ENCODE data around the gene TRMO.

TRMO gene

DNA sequence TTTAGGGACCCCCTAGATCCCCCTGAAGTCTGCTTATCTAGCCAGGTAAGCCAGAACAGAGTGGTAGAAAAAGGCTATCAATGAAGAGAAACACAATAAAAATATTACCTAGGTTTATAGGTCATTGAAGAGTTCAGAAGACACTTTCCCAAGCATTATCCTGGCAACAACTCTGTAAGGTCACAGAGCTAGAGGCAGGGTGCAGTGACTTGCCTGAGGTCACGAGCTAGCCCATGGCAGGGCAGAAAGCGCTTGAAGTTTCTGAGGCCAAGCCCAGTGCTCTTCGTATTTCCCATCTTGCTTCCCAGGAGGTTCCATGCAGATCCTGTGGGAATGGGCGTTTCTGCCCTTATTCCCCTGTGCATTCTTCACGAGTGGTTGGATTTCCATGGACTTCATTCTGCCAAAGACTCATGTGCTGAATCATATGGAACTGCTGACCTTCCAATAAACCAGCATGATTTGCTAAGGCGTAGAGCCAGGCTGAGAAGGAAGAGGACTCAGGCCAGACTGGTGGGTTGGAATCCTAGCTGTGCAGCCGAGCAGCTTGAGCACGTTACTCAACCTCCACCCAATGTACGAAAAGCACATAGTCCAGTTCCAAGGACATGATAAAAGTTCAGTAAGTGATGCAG is 22.1 kb downstream of the TRMO start:
- no peak overlapping the region for H3K27ac ChIP-seq
- no peak overlapping the region for H3K9ac ChIP-seq
- no peak overlapping the region for H3K4me2 ChIP-seq
- TF ChIP-seq Cebpa-rat (IDR thresholded peaks at IDR 0.05) = no peak
- H3K9me3 ChIP-seq (replicated peaks in 1 of 11) = no peaks in the 10 kb centered on the region
- H4K20me1 ChIP-seq = peaks cover 0 to 14% (median 6%) of the 10 kb centered on the region in 11 experiments; a peak in 8 of 22 replicates
- H3K27me3 ChIP-seq = no peaks in the 10 kb centered on the region
- peaks cover 7 to 15% (median 10%) of the 10 kb centered on the region in 10 experiments for H3K4me1 ChIP-seq
- peaks cover 4 to 39% (median 30%) of the 10 kb centered on the region in 11 experiments; a peak in 19 of 22 replicates for H3K36me3 ChIP-seq
- H3K4me3 ChIP-seq = no peak overlapping the region

DNA sequence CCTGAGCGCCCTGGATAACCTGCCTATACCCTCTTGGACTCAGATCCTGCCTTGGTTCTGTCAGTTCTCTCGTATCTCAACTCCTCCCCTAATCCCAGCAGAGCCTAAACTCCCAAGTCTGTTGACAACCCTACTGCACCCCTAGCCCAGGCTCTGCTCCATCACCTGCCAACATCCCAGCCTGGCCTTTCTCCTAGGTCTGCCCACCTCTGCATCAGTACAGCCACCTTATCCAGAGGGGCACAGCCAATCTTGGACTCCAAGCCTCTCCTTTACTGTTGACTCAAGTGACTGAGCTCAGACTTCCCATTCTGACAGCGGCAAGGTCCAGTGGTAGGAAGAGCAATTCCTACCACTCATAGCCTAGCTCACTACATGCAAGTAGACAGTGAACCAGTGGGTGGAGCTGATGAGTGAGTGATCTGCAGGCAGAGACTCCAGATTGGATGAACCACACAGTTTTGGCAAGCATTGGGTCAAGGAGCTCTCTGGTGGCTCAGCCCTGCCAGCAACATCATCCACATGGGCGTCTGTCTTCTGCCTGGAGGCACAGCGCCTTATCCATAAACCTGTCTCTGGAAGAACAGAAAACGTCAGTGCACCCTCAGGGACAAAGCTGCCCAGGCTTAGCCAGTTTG is 26.5 kb downstream of the TRMO start:
- H3K9ac ChIP-seq = no peak overlapping the region
- no peak overlapping the region for H3K4me3 ChIP-seq
- H3K4me1 ChIP-seq = peaks cover 0 to 5% (median 4%) of the 10 kb centered on the region in 10 experiments; a peak in 5 of 20 replicates
- H3K4me2 ChIP-seq = no peak overlapping the region
- peaks cover 0 to 14% (median 9%) of the 10 kb centered on the region in 11 experiments; a peak in 10 of 22 replicates for H3K36me3 ChIP-seq
- H4K20me1 ChIP-seq = peaks cover 0 to 4% (median 0%) of the 10 kb centered on the region in 11 experiments; a peak in 1 of 22 replicates
- H3K9me3 ChIP-seq (replicated peaks in 1 of 11) = peaks cover 7 to 21% (median 14%) of the 10 kb centered on the region in 11 experiments; a peak in 17 of 22 replicates
- no peak for TF ChIP-seq Cebpa-rat (IDR thresholded peaks at IDR 0.05)
- H3K27ac ChIP-seq = no peak overlapping the region
- no peaks in the 10 kb centered on the region for H3K27me3 ChIP-seq

- no peak overlapping the region for H3K9ac ChIP-seq
- H3K4me1 ChIP-seq = peaks cover 0 to 7% (median 5%) of the 10 kb centered on the region in 10 experiments; a peak in 5 of 20 replicates
- peaks cover 0 to 10% (median 6%) of the 10 kb centered on the region in 11 experiments; a peak in 9 of 22 replicates for H3K36me3 ChIP-seq
- H3K9me3 ChIP-seq (replicated peaks in 1 of 11) = peaks cover 7 to 21% (median 14%) of the 10 kb centered on the region in 11 experiments; a peak in 17 of 22 replicates
- 0 out of 22 replicates have a peak, but pooled peaks cover 0 to 3% (median 0%) of the 10 kb centered on the region in 11 experiments for H4K20me1 ChIP-seq
- no peak overlapping the region for H3K4me3 ChIP-seq
- no peak for TF ChIP-seq Cebpa-rat (IDR thresholded peaks at IDR 0.05)
- H3K4me2 ChIP-seq = no peak overlapping the region
- H3K27ac ChIP-seq = no peak overlapping the region
- no peaks in the 10 kb centered on the region for H3K27me3 ChIP-seq
Measured at GRCh38 chr9:97895211-97895610, 27.1 kb downstream of the TRMO start.

- H3K27ac ChIP-seq = no peak overlapping the region
- H3K4me3 ChIP-seq = no peak overlapping the region
- no peak overlapping the region for H3K9ac ChIP-seq
- H3K4me1 ChIP-seq = peaks cover 0 to 7% (median 5%) of the 10 kb centered on the region in 10 experiments; a peak in 5 of 20 replicates
- peaks cover 7 to 21% (median 14%) of the 10 kb centered on the region in 11 experiments; a peak in 17 of 22 replicates for H3K9me3 ChIP-seq (replicated peaks in 1 of 11)
- no peak for TF ChIP-seq Cebpa-rat (IDR thresholded peaks at IDR 0.05)
- H4K20me1 ChIP-seq = no peaks in the 10 kb centered on the region
- no peaks in the 10 kb centered on the region for H3K27me3 ChIP-seq
- H3K36me3 ChIP-seq = peaks cover 0 to 8% (median 0%) of the 10 kb centered on the region in 11 experiments; a peak in 1 of 22 replicates
- H3K4me2 ChIP-seq = no peak overlapping the region
Measured at GRCh38 chr9:97892421-97892820, 29.9 kb downstream of the TRMO start.

DNA sequence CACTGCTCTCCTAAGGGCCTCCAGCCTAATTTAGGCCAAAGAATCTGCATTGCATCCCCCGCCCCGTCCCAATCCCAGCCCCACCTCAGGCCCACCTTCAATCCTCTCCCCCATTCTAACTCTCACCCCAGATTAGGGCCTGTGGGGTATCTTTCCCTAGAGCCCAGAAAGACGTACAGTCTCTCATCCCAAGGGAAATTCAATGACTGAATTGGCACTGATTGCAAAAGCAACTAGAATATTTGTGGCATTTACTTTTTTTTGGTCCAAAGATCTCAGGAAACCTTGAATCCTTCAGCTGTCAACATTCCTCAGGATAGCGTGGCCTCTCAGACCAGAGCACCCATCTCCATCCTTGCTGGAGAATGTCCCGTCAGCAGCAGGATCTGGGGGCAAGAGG is 30.6 kb downstream of the TRMO start:
- no peak for TF ChIP-seq Cebpa-rat (IDR thresholded peaks at IDR 0.05)
- Histone ChIP-seq H3K4me2 (no peak overlapping the region), H3K4me3 (no peak overlapping the region), H4K20me1 (no peaks in the 10 kb centered on the region), H3K4me1 (peaks cover 0 to 7% (median 5%) of the 10 kb centered on the region in 10 experiments; a peak in 5 of 20 replicates), H3K9ac (no peak overlapping the region), H3K9me3 (replicated peaks in 1 of 11) (peaks cover 7 to 21% (median 14%) of the 10 kb centered on the region in 11 experiments; a peak in 17 of 22 replicates), H3K27ac (no peak overlapping the region), H3K36me3 (peaks cover 0 to 8% (median 0%) of the 10 kb centered on the region in 11 experiments; a peak in 1 of 22 replicates), H3K27me3 (no peaks in the 10 kb centered on the region)

- H3K9me3 ChIP-seq (replicated peaks in 1 of 11) = peaks cover 7 to 21% (median 14%) of the 10 kb centered on the region in 11 experiments; a peak in 17 of 22 replicates
- H3K27me3 ChIP-seq = no peaks in the 10 kb centered on the region
- no peaks in the 10 kb centered on the region for H3K36me3 ChIP-seq
- TF ChIP-seq Cebpa-rat (IDR thresholded peaks at IDR 0.05) = no peak
- H3K9ac ChIP-seq = no peak overlapping the region
- no peak overlapping the region for H3K27ac ChIP-seq
- no peaks in the 10 kb centered on the region for H4K20me1 ChIP-seq
- H3K4me3 ChIP-seq = no peak overlapping the region
- H3K4me1 ChIP-seq = peaks cover 0 to 7% (median 5%) of the 10 kb centered on the region in 10 experiments; a peak in 5 of 20 replicates
- 0 out of 22 replicates have a peak overlapping the region, but pooled peaks of 1 of the 11 experiments have one; percentile 20 for H3K4me2 ChIP-seq
Measured at GRCh38 chr9:97889941-97890887, 32.1 kb downstream of the TRMO start.

- H3K27me3 ChIP-seq = no peaks in the 10 kb centered on the region
- no peaks in the 10 kb centered on the region for H4K20me1 ChIP-seq
- no peak overlapping the region for H3K27ac ChIP-seq
- no peaks in the 10 kb centered on the region for H3K9me3 ChIP-seq (replicated peaks in 1 of 11)
- H3K4me3 ChIP-seq = no peak overlapping the region
- no peak overlapping the region for H3K4me2 ChIP-seq
- H3K4me1 ChIP-seq = peaks cover 0 to 29% (median 16%) of the 10 kb centered on the region in 10 experiments; a peak in 11 of 20 replicates
- no peaks in the 10 kb centered on the region for H3K36me3 ChIP-seq
- TF ChIP-seq Cebpa-rat (IDR thresholded peaks at IDR 0.05) = no peak
- no peak overlapping the region for H3K9ac ChIP-seq
Measured at GRCh38 chr9:97880336-97880735, 42.0 kb downstream of the TRMO start.

DNA sequence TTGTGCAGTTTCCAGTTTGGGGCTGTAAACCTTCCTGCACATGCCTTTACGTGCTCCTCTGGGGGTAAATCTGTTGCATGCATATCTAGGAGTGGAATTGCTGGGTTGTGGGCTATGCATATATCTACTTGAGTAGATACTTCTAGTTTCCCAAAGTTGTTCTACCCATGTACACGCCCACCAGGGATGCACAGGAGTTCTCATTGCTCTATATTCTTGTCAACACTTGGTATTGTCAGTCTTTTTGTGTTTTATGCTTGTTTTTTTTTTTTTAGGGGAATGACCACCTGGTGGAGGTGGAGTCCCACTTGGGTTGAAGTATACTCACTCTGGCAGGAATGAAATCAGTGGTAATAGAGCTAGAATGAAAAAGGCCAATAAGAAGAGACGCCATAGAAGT is 46.2 kb downstream of the TRMO start:
- peaks cover 0 to 48% (median 16%) of the 10 kb centered on the region in 10 experiments; a peak in 11 of 20 replicates for H3K4me1 ChIP-seq
- H3K9me3 ChIP-seq (replicated peaks in 1 of 11) = peaks cover 0 to 10% (median 0%) of the 10 kb centered on the region in 11 experiments; a peak in 1 of 22 replicates
- no peaks in the 10 kb centered on the region for H4K20me1 ChIP-seq
- H3K4me2 ChIP-seq = peak overlapping the region in 6 of 11 experiments; percentile 24 to 59 (median 38); a peak in 10 of 22 replicates
- peak overlapping the region in 4 of 11 experiments; percentile 22 to 59 (median 46); a peak in 6 of 22 replicates for H3K27ac ChIP-seq
- no peak overlapping the region for H3K4me3 ChIP-seq
- no peak overlapping the region for H3K9ac ChIP-seq
- TF ChIP-seq Cebpa-rat (IDR thresholded peaks at IDR 0.05) = no peak
- H3K36me3 ChIP-seq = no peaks in the 10 kb centered on the region
- no peaks in the 10 kb centered on the region for H3K27me3 ChIP-seq

All from BLaER1 treated with 17β-estradiol and CSF1 and Interleukin-3, amounts not matched to agents 10 nM and 100 nM (cell line).